ENCODE results near the gene MAP1LC3B2.

The MAP1LC3B2 gene

DNA sequence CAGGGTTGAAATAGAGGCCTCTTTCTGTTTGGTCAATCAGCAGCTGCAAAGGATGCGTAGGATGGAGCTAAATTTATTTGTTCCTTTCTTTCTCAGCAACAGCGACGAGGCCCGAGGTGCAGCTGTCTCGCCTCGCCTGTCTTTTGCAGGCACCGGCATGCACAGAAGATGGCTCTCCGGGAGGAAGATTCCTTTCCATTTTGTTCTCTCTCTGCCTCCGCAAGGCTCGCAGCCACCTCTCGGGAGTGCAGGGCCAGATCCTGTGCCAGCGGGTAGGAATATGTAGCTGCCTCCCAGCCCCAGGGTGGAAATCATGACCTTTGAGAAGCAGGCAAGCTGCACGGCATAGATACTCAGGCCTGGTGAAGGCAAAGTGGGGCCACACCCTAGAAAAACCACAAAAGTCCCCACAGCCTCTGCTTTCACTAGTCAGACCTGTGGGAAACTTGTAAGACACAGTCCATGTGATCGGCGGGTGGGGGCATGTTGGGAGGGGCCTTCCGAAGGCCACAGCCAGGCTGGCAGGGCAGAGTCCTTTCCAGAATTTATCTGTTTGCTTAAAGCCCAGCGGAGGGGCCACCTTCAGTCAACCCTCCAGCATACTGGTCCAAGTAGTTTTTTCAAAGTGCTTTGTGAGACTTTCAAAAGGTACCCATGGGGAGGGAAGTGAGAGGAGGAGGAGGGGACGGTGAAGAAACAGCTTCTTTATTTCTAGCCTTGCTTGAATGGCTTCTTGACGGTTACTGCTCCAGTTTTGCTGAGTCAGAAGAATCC is at the start of gene MAP1LC3B2:
Gene MAP1LC3B2, plus strand, starts transcription at position 220 of the 774 bp plus-strand sequence. CDS start 16,562 bp downstream, outside the sequence.
- H3K27ac Mint-ChIP-seq, result peak within 1 kb of the TSS; percentile 93
- H3K9me3 Mint-ChIP-seq, result no peaks in the 10 kb centered on the region
- peaks cover 48% of the 10 kb centered on the region for H3K4me1 Mint-ChIP-seq
- no peaks in the 10 kb centered on the region for H3K27me3 Mint-ChIP-seq
- H3K36me3 Mint-ChIP-seq, result no peaks in the 10 kb centered on the region
- peak within 1 kb of the TSS; percentile 82 for H3K4me3 Mint-ChIP-seq

DNA sequence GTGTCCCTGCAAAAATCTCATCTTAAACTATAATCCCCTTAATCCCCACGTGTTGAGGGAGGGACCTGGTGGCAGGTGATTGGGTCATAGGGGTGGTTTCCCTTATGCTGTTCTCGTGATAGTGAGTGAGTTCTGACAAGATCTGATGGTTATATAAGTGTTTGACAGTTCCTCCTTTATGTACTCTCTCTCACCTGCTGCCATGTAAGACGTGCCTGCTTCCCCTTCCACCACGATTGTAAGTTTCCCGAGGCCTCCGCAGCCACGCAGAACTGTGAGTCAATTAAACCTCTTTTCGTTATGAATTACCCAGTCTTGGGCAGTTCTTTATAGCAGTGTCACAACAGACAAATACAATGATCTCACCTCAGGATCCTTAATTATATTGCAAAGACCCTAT is 45.2 kb upstream of the MAP1LC3B2 start:
- H3K27ac Mint-ChIP-seq, result no peak overlapping the region
- no peaks in the 10 kb centered on the region for H3K27me3 Mint-ChIP-seq
- H3K4me3 Mint-ChIP-seq, result no peak overlapping the region
- H3K36me3 Mint-ChIP-seq, result no peaks in the 10 kb centered on the region
- no peaks in the 10 kb centered on the region for H3K4me1 Mint-ChIP-seq
- no peaks in the 10 kb centered on the region for H3K9me3 Mint-ChIP-seq

DNA sequence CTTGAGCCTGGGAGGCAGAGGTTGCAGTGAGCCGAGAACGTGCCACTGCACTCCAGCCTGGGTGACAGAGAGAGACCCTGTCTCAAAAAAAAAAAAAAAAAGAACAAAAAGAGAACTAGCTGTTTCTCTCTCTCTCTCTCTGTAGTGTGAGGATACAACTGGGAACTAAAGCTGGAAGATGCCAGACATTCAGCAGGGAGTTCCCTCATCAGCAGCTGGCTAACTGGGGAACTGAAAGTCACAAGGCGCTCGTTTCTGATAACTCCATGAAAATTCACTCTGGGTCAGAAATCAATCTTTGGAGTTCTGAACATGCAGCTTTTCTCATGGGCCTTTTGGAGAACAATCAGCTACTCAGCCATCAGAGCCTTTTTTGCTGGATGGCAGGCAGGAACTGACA is 43.5 kb upstream of the MAP1LC3B2 start:
- Mint-ChIP-seq H3K4me1 (no peaks in the 10 kb centered on the region), H3K36me3 (no peaks in the 10 kb centered on the region), H3K4me3 (no peak overlapping the region), H3K27ac (no peak overlapping the region), H3K27me3 (no peaks in the 10 kb centered on the region), H3K9me3 (no peaks in the 10 kb centered on the region)

DNA sequence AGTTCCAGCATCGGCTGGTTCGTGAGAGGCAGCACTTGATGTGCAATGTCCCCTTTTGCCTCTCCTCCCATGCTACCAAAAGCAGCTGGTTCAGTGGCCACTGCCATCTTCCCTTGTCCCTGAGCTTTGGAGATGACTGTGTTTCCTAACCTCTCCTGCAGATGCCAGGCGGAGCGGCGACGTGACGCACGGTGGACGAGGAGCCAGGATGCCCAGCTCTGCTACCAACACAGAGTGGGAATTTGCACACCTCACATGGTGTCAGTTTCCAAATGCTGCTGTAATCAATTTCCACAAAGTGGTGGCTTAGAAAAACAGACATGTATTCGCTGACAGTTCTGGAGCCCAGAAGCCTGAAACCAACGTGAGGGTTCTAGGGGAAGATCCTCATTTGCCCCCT is 42.5 kb upstream of the MAP1LC3B2 start:
- Mint-ChIP-seq H3K4me1 (peaks cover 10% of the 10 kb centered on the region), H3K27me3 (no peaks in the 10 kb centered on the region), H3K27ac (no peak overlapping the region), H3K9me3 (no peaks in the 10 kb centered on the region), H3K36me3 (no peaks in the 10 kb centered on the region), H3K4me3 (no peak overlapping the region)

DNA sequence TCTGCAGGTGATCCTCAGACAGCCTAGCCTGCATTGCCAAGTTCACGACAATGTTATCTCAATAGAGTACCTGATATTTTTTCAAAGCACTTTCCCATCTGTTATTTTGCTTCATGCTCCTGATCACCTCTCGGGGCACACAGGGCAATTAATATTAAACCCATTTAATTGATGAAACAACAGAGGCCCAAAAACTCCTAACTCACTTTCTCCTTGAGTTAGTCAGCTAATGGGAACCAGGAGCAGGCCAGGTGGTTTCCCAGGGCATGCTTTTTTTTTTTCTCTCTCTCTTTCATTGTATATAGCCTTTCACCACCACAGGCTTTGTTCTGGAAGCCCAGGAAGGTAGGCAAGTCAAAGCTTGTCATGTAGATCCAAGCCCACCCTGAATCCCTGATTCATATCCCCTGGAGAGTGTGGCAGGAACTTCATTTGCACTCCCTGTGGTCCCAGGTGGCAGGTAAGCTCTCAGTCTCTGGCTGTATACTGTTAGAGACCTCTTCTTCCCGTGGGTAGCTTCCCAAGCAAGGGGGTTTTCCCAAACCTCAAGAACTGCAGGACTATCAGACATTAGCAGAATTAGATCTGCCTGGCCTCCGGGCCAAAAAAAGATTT is 41.6 kb upstream of the MAP1LC3B2 start:
- H3K36me3 Mint-ChIP-seq, result no peaks in the 10 kb centered on the region
- H3K4me1 Mint-ChIP-seq, result peaks cover 10% of the 10 kb centered on the region
- H3K27ac Mint-ChIP-seq, result no peak overlapping the region
- H3K27me3 Mint-ChIP-seq, result no peaks in the 10 kb centered on the region
- no peaks in the 10 kb centered on the region for H3K9me3 Mint-ChIP-seq
- no peak overlapping the region for H3K4me3 Mint-ChIP-seq

DNA sequence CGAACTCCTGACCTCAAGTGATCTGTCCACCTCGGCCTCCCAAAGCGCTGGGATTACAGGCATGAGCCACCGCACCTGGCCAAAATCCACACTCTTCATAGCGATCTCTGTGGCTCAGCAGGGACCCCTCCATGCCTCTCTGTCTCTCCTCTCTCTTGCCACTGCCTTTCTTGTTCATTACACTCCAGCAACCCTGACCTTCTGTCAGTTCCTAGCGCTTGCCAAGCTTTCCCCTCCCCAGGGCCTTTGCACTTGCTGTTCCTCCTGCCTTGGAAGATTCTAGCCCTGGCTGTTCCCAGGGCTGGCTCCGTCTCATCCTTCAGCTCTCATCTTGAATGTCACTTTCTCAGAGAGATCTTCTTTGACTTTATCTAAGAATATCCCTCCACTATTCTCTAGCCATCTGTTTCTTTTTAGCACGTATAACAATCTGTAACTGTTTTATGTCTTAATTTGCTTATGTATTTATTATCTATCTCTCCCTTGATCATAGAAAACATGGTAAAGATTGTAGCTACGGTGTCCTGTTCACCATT is 38.9 kb upstream of the MAP1LC3B2 start:
- Mint-ChIP-seq H3K36me3 (no peaks in the 10 kb centered on the region), H3K9me3 (no peaks in the 10 kb centered on the region), H3K4me3 (no peak overlapping the region), H3K4me1 (peaks cover 10% of the 10 kb centered on the region), H3K27ac (no peak overlapping the region), H3K27me3 (no peaks in the 10 kb centered on the region)

DNA sequence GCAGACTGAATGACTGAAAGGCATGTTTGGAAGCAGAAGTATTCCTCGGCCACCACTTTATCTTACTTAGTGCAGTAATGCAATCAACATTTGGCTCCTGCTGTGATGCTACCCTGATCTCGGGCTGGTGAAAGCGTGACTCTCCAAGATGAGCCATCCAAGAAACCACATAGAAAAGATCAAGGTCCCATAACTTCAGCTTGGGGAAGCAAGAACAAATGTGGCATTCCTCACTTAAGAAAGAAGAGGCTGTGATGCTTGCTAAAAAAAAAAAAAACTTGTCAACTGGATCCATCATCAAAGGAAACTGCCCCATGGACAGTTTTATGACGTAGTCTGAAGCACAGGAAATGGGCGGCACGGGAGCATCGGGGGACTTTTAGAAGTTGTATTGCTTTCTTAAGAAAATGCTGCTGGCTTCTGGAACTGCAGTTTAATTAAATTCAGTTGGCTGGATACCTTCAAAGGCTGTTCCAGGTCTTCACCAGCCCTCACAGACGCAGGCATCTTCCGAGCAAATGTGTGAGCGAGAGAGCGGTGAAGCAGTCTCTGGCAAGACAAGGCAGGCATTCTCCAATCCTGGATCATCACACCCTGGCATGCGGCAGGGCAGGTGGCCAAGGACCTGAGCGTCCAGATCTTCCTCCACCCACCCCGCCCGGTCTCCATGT is 38.2 kb upstream of the MAP1LC3B2 start:
- Mint-ChIP-seq H3K36me3 (no peaks in the 10 kb centered on the region), H3K4me3 (no peak overlapping the region), H3K4me1 (peaks cover 10% of the 10 kb centered on the region), H3K27me3 (no peaks in the 10 kb centered on the region), H3K9me3 (no peaks in the 10 kb centered on the region), H3K27ac (no peak overlapping the region)

DNA sequence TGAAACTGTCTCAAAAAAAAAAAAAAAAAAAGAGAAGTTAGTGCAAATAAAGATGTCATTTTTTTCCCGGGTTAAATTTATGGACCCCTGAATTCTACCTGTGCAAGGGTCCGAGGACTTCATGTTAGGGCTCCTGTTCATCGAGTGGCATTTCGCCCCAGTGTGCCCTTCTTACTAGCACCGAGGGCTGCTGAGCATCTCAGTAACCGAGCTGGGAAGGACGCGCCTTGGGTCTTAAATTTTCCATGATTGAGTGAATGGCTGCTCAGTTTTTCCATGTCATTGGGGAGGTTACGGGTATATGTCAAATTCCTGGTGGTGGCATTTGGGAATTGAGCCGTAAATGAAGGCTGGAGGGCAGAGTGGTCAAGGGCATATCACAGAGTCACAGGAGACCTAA is 34.9 kb upstream of the MAP1LC3B2 start:
- Mint-ChIP-seq H3K4me3 (no peak overlapping the region), H3K4me1 (peaks cover 10% of the 10 kb centered on the region), H3K27me3 (no peaks in the 10 kb centered on the region), H3K9me3 (no peaks in the 10 kb centered on the region), H3K36me3 (no peaks in the 10 kb centered on the region), H3K27ac (no peak overlapping the region)

DNA sequence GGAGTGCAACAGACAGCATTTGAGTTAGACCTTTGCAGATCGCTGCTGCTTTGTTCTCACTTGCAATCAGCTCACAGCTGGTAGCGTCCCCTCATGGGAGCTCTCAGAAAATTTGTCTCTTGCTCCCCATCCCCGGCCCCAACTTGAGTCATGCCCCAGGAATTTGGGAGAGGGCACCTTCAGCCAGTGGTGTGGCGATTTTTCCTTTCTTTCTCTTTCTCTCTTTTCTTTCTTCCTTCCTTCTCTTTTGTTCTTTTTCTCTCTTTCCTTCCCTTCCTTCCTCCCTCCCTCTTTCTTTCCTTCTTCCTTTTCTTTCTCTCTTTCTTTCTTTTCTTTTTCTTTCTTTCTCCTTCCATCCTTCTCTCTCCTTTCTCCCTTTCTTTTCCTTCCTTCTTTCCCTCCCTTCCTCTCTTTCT is 34.2 kb upstream of the MAP1LC3B2 start:
- H3K4me1 Mint-ChIP-seq, result peaks cover 10% of the 10 kb centered on the region
- no peaks in the 10 kb centered on the region for H3K27me3 Mint-ChIP-seq
- H3K4me3 Mint-ChIP-seq, result no peak overlapping the region
- H3K36me3 Mint-ChIP-seq, result no peaks in the 10 kb centered on the region
- H3K27ac Mint-ChIP-seq, result no peak overlapping the region
- H3K9me3 Mint-ChIP-seq, result no peaks in the 10 kb centered on the region

DNA sequence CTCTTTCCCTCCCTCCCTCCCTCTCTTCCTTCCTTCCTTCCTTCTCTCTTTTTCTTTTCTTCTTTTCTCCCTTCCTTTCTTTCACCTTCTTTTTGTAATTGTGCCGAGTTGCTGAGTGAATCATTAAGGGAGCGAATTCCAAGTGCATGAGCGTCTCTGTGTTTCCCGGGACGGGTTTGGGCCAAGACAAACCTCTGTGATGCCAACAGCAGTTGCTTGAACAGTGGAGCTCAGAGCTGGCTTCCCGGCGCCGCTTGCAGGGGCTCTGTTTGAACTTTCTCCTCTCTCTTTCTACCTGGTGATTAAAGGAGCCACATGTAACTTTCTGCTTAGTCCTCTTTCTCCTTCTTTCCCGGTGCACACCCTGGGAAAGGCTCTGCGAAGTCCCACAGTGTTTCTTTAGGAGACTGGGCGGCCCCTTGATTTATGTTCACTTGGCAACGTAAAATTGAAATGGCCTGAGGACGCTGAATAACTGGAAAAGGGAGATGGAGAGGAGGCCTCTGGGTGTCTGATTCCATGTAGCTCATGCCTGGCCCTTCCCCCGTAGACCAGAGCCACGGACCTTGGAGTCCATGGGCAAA is 33.7 kb upstream of the MAP1LC3B2 start:
- H3K36me3 Mint-ChIP-seq, result no peaks in the 10 kb centered on the region
- H3K4me1 Mint-ChIP-seq, result peaks cover 10% of the 10 kb centered on the region
- no peak overlapping the region for H3K27ac Mint-ChIP-seq
- no peak overlapping the region for H3K4me3 Mint-ChIP-seq
- no peaks in the 10 kb centered on the region for H3K27me3 Mint-ChIP-seq
- no peaks in the 10 kb centered on the region for H3K9me3 Mint-ChIP-seq

DNA sequence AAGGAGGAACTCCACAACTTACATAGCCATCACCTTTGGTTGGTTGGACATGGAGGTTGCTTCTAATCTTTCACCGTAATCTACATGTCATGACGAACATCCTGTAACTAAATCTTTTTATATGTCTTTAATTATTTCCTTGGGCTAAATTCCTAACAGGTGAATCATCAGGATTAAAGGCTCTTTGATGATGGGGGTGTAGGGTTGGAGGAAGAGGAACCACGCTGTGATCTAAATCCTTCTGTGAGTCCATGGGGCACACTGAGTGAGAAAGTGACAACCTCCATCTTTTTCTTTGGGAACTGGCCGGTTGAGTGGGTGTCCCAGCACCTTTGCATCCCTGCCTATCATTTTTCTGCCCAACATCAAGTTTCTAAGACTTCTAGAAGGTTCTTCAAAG is 31.1 kb upstream of the MAP1LC3B2 start:
- Mint-ChIP-seq H3K9me3 (no peaks in the 10 kb centered on the region), H3K36me3 (no peaks in the 10 kb centered on the region), H3K4me3 (no peak overlapping the region), H3K27ac (no peak overlapping the region), H3K4me1 (peaks cover 8% of the 10 kb centered on the region), H3K27me3 (no peaks in the 10 kb centered on the region)

DNA sequence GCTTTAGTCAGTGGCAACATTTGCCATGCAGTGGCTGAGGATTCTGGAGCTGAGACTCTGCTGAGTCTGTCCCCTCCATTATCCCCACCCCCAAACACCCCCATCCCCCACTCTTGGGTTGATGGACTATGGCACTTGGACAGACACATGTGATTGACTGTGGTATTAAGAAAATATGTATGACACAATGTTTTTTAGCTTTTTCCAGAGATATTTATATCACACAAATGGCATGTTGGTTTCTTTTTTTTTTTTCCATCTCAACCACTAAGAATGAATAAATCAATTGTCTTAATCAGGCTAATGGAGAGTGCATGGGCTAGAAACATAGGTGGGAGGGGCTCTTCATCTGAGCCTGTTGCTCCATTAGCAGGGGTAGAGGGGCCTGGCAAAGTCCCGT is 30.7 kb upstream of the MAP1LC3B2 start:
- Mint-ChIP-seq H3K27ac (no peak overlapping the region), H3K4me3 (no peak overlapping the region), H3K36me3 (no peaks in the 10 kb centered on the region), H3K27me3 (no peaks in the 10 kb centered on the region), H3K9me3 (no peaks in the 10 kb centered on the region), H3K4me1 (peaks cover 11% of the 10 kb centered on the region)

DNA sequence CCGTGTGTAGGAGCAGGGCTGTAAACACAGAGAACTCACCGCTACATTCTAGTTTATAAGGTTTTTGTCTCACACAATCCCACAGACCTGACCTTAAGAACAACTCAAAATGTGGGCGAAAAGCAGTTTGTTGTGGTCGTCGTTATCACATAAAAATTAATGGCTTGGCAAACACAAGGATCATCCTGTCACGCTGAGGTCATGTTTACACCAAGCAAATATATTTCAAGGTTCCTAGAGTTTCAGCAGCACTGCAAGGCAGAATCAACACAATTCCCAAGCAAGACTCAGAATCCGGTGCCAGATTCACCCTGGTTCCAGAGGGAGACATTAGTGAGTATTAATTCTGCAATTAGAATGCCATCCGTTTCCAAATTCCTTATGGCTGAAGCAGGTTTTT is 30.1 kb upstream of the MAP1LC3B2 start:
- Mint-ChIP-seq H3K27me3 (no peaks in the 10 kb centered on the region), H3K36me3 (no peaks in the 10 kb centered on the region), H3K4me1 (peaks cover 13% of the 10 kb centered on the region), H3K4me3 (no peak overlapping the region), H3K9me3 (no peaks in the 10 kb centered on the region), H3K27ac (no peak overlapping the region)

DNA sequence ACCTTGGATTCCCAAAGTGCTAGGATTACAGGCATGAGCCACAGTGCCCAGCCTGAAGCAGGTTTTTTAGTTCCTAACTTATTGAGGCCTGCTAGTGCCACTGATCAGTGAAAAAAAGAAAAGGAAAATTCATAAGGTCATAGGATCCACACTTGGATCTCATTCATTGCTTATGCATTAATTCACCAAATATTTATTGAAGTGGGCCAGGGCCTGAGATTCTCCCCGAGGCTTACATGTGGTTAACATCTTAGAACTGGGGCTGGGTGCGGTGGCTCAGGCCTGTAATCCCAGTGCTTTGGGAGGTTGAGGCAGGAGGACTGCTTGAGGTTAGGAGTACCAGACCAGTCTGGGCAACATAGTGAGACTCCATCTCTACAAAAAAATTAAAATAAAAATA is 29.5 kb upstream of the MAP1LC3B2 start:
- Mint-ChIP-seq H3K36me3 (no peaks in the 10 kb centered on the region), H3K9me3 (no peaks in the 10 kb centered on the region), H3K4me3 (no peak overlapping the region)

DNA sequence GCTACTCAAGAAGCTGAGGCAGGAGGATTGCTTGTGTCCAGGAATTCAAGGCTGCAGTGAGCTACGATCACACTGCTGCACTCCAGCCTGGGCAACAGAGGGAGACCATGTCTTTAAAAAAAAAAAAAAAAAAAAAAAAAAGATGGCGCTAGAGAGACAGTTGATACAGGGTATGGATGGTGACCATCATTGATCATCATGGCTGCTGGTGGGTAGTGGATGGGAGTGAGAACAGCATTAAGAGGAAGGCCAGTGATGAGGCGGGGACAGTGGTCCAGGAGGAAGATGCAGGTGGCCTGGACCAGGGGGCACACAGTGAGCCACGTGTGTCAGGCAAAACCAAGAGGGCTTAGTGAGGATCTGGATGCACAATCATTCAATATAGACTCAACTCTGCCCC is 26.8 kb upstream of the MAP1LC3B2 start:
- H3K9me3 Mint-ChIP-seq, result no peaks in the 10 kb centered on the region
- H3K4me1 Mint-ChIP-seq, result peaks cover 18% of the 10 kb centered on the region
- no peak overlapping the region for H3K27ac Mint-ChIP-seq
- H3K36me3 Mint-ChIP-seq, result no peaks in the 10 kb centered on the region
- peak overlapping the region; percentile 92 for H3K4me3 Mint-ChIP-seq
- H3K27me3 Mint-ChIP-seq, result no peaks in the 10 kb centered on the region

More for the DNA sequence above, 29.5 kb upstream of the MAP1LC3B2 start:
- H3K4me1 Mint-ChIP-seq, result peaks cover 17% of the 10 kb centered on the region
- H3K27ac Mint-ChIP-seq, result no peak overlapping the region
- H3K27me3 Mint-ChIP-seq, result no peaks in the 10 kb centered on the region

DNA sequence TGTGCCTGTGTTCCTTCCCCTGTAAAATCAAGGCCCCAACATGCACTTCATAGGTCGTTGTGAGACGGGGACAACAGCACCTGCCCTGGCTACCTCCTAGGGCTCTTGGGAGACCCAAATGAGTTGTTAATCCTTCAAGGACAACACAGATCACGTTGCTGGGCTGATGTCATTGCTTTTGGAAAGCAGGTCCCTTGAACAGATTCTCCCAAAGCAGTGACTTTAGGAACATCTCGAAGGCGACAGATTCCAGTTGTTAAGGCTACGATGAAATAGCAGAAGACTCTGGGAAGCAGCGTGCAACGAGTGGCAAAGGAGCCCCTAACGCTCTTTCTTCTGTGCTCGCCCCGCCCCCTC is 26.2 kb upstream of the MAP1LC3B2 start:
- Mint-ChIP-seq H3K27me3 (no peaks in the 10 kb centered on the region), H3K36me3 (no peaks in the 10 kb centered on the region), H3K27ac (no peak overlapping the region), H3K4me3 (peak overlapping the region; percentile 92), H3K9me3 (no peaks in the 10 kb centered on the region), H3K4me1 (peaks cover 18% of the 10 kb centered on the region)
